AG09309 (cell line): ENCODE measurements around the gene LIPJ.

Experiments used
- DNase-seq: peaks from one replicate; pipeline ENCODE4 v3.0.0-alpha.2; 2010; ENCODE audit warnings: low read depth
- H3K4me3 ChIP-seq: 2 replicates; pipeline ENCODE4 v1.5.1; 2011; ENCODE audit warnings: mild to moderate bottlenecking, low read depth, low read length, moderate library complexity; ENCODE audit not compliant: control insufficient read depth
- CTCF ChIP-seq: IDR thresholded peaks from 2 replicates; pipeline ENCODE4 v1.5.1; 2011; ENCODE audit warnings: mild to moderate bottlenecking, low read depth, low read length, inconsistent platforms; ENCODE audit not compliant: insufficient read depth, control insufficient read depth; ENCODE audit errors: missing control alignments

The LIPJ gene

GRCh38 chr10:88624840-88625239, 38.3 kb downstream of the LIPJ start:
- no peak for DNase-seq
- TF ChIP-seq CTCF = no peak
- H3K4me3 ChIP-seq = no peak overlapping the region

- TF ChIP-seq CTCF = no peak
- H3K4me3 ChIP-seq = no peak overlapping the region
- DNase-seq = no peak
Measured at GRCh38 chr10:88640186-88640585, 53.6 kb downstream of the LIPJ start.

- TF ChIP-seq CTCF = no peak
Measured at GRCh38 chr10:88642209-88642608, 55.6 kb downstream of the LIPJ start.

GRCh38 chr10:88642963-88643362, 56.4 kb downstream of the LIPJ start:
- no peak overlapping the region for H3K4me3 ChIP-seq
- TF ChIP-seq CTCF = no peak
- no peak for DNase-seq

More at GRCh38 chr10:88642209-88642608, 55.6 kb downstream of the LIPJ start:
- no peak overlapping the region for H3K4me3 ChIP-seq
- DNase-seq = no peak

GRCh38 chr10:88647061-88647615, 60.6 kb downstream of the LIPJ start:
- no peak overlapping the region for H3K4me3 ChIP-seq
- TF ChIP-seq CTCF = no peak
- DNase-seq = no peak

GRCh38 chr10:88651101-88651551, 64.6 kb downstream of the LIPJ start:
- TF ChIP-seq CTCF = no peak
- no peak overlapping the region for H3K4me3 ChIP-seq

GRCh38 chr10:88652616-88653015, 66.1 kb downstream of the LIPJ start:
- TF ChIP-seq CTCF = no peak
- no peak for DNase-seq
- H3K4me3 ChIP-seq = no peak overlapping the region

More at GRCh38 chr10:88651101-88651551, 64.6 kb downstream of the LIPJ start:
- DNase-seq = peak; percentile 58
